Caco-2 (cell line): ENCODE results near the gene BCAM. TPM values are rescaled to one million over a fixed set of nuclear protein-coding genes. Genes with fewer than 3 reads are reported as not detected.

ENCODE experiments used
- BruUV-seq: library from RNA; stranded (reverse); fragments of 400-500 nt; replicated peaks from 2 replicates; lab custom pipeline; 2021; lab: Mats Ljungman, UMichigan
- CTCF ChIA-PET: fragments of 300-600 bp; sonication (Branson Sonifier 250); formaldehyde crosslinking; loops from one replicate; lab custom pipeline; 2022; ENCODE audit warnings: antibody characterized with exemption; lab: Charles Lee
- POLR2A ChIA-PET: fragments of 300-600 bp; sonication (Branson Sonifier 250); formaldehyde crosslinking; loops from one replicate; lab custom pipeline; 2022; ENCODE audit warnings: antibody characterized with exemption; lab: Charles Lee
- DNase-seq, 2 experiments: peaks; one replicate each; pipeline versions ENCODE4 v3.0.0 to v3.0.0-alpha.2; 2020 to 2022
- H3K27me3 ChIP-seq: replicated peaks from 2 replicates; pipeline ENCODE4 v1.6.0; 2011; ENCODE audit warnings: low read length; ENCODE audit not compliant: control insufficient read depth, insufficient read depth
- H3K36me3 ChIP-seq: 2 replicates; pipeline ENCODE4 v1.5.1; 2011; ENCODE audit warnings: low read length; ENCODE audit not compliant: control insufficient read depth, insufficient read depth
- H3K4me1 ChIP-seq: fragments of 250-450 bp; sonication (Bioruptor Pico); 2 replicates; pipeline ENCODE4 v1.5.1; 2020; ENCODE audit warnings: mild to moderate bottlenecking
- H3K4me3 ChIP-seq: 2 replicates; pipeline ENCODE4 v1.5.1; 2011; ENCODE audit warnings: low read depth, mild to moderate bottlenecking, control low read depth, low read length
- H3K9me3 ChIP-seq: fragments of 250-450 bp; sonication (Bioruptor Pico); 2 replicates; pipeline ENCODE4 v1.5.1; 2020; ENCODE audit warnings: mild to moderate bottlenecking, moderate library complexity
- H3K27ac Mint-ChIP-seq: one replicate; pipeline ENCODE4 v1.8.0; 2022; ENCODE audit warnings: mixed read lengths; ENCODE audit not compliant: unreplicated experiment
- H3K27me3 Mint-ChIP-seq: one replicate; pipeline ENCODE4 v1.8.0; 2022; ENCODE audit warnings: mixed read lengths; ENCODE audit not compliant: insufficient read depth, unreplicated experiment
- H3K36me3 Mint-ChIP-seq: one replicate; pipeline ENCODE4 v1.8.0; 2022; ENCODE audit warnings: mild to moderate bottlenecking, mixed read lengths; ENCODE audit not compliant: insufficient read depth, unreplicated experiment
- H3K4me1 Mint-ChIP-seq: one replicate; pipeline ENCODE4 v1.8.0; 2022; ENCODE audit warnings: low read depth, mixed read lengths; ENCODE audit not compliant: unreplicated experiment
- H3K4me3 Mint-ChIP-seq: one replicate; pipeline ENCODE4 v1.8.0; 2022; ENCODE audit warnings: mild to moderate bottlenecking, moderate library complexity, mixed read lengths; ENCODE audit not compliant: unreplicated experiment
- H3K9me3 Mint-ChIP-seq: one replicate; pipeline ENCODE4 v1.8.0; 2022; ENCODE audit warnings: mixed read lengths; ENCODE audit not compliant: unreplicated experiment
- CTCF ChIP-seq, 2 experiments: fragments of 200-600 bp in 1 of 2; IDR thresholded peaks; 1 replicate in 1 of 2; 2 replicates in 1 of 2; pipeline versions ENCODE4 v1.5.1 to v1.8.0; 2011 to 2022; ENCODE audit warnings: antibody characterized with exemption in 1 of 2, control low read depth in 1 of 2, inconsistent platforms in 1 of 2, low read depth in 1 of 2, low read length in 1 of 2, mild to moderate bottlenecking in 1 of 2, moderate library complexity in 1 of 2; ENCODE audit not compliant: insufficient read depth in 1 of 2, severe bottlenecking in 1 of 2, unreplicated experiment in 1 of 2
- intact Hi-C: fragments of 100-400 bp; cut with micrococcal nuclease; formaldehyde crosslinking; loops from one replicate; pipeline ENCODE4 v1.10.0; 2022; ENCODE audit not compliant: unreplicated experiment
- total RNA-seq: library from RNA; stranded (reverse); gene quantifications from 2 replicates; pipeline ENCODE4 v1.2.3, GENCODE V29; 2022

Gene BCAM
- total RNA-seq, 1 experiment from 2014 or later = 244 TPM

GRCh38 chr19:44848036-44848811 lies 39.3 kb downstream of the BCAM start:
- no peak for TF ChIP-seq CTCF (IDR thresholded peaks at IDR 0.05; ENCODE audit: insufficient read depth in 1 of 2, low read depth in 1 of 2, low read length in 1 of 2, severe bottlenecking in 1 of 2, unreplicated experiment in 1 of 2)
- no TSS peak for BruUV-seq
- intact Hi-C loops = loop anchor here (5.0 to 10.0 kb wide), 2 partner anchors 104 to 153 kb away; partner anchors contain the start of gene CEACAM16
- Histone ChIP-seq H3K4me3 (peak overlapping the region; percentile 72), H3K36me3 (peaks cover 4% of the 10 kb centered on the region; the same call in 1 of the 2 replicates), H3K9me3 (no peaks in the 10 kb centered on the region), H3K4me1 (peaks cover 35% of the 10 kb centered on the region), H3K27me3 (no peaks in the 10 kb centered on the region)
- no peak for DNase-seq
- Mint-ChIP-seq H3K27ac (peak overlapping the region; percentile 98), H3K9me3 (no peaks in the 10 kb centered on the region), H3K36me3 (peaks cover 64% of the 10 kb centered on the region), H3K4me1 (peaks cover 40% of the 10 kb centered on the region), H3K27me3 (no peaks in the 10 kb centered on the region), H3K4me3 (peak overlapping the region; percentile 76)
- CTCF ChIA-PET = interaction anchor here (0.7 kb wide), 1 partner anchor 36 kb away, joined by 3 read pairs; no protein-coding TSS in a partner anchor
- POLR2A ChIA-PET = interaction anchor here (0.7 to 2.0 kb wide), 3 partner anchors 36 to 829 kb away, joined by 6 to 7 read pairs (median 7); partner anchors contain the start of gene TOMM40

- ChIA-PET POLR2A (interaction anchor here (0.9 to 2.0 kb wide), 2 partner anchors 41 to 828 kb away, joined by 7 read pairs; partner anchors contain the start of gene TOMM40), CTCF (interaction anchor here (0.7 kb wide), 1 partner anchor 35 kb away, joined by 3 read pairs; no protein-coding TSS in a partner anchor)
Measured at GRCh38 chr19:44848812-44849447, 40.0 kb downstream of the BCAM start.

More at GRCh38 chr19:44848812-44849447, 40.0 kb downstream of the BCAM start:
- Mint-ChIP-seq H3K27me3 (no peaks in the 10 kb centered on the region), H3K9me3 (no peaks in the 10 kb centered on the region), H3K4me3 (peak overlapping the region; percentile 76), H3K27ac (peak overlapping the region; percentile 98), H3K36me3 (peaks cover 71% of the 10 kb centered on the region), H3K4me1 (peaks cover 40% of the 10 kb centered on the region)
- no peaks in the 10 kb centered on the region for H3K9me3 ChIP-seq
- no TSS peak for BruUV-seq
- H3K36me3 ChIP-seq = peaks cover 4% of the 10 kb centered on the region; the same call in 1 of the 2 replicates
- no peak overlapping the region for H3K4me3 ChIP-seq
- intact Hi-C loops = loop anchor here (5.0 to 10.0 kb wide), 2 partner anchors 103 to 154 kb away; partner anchors contain the start of gene CEACAM16
- TF ChIP-seq CTCF (IDR thresholded peaks at IDR 0.05; ENCODE audit: insufficient read depth in 1 of 2, low read depth in 1 of 2, low read length in 1 of 2, severe bottlenecking in 1 of 2, unreplicated experiment in 1 of 2) = no peak
- H3K4me1 ChIP-seq = peaks cover 35% of the 10 kb centered on the region
- H3K27me3 ChIP-seq = no peaks in the 10 kb centered on the region
- DNase-seq = no peak
